Astrocyte of the hippocampus (primary cell): ENCODE results near the gene RASSF8.

Experiments
- DNase-seq: peaks from one replicate; pipeline ENCODE4 v3.0.0; 2011; ENCODE audit warnings: low read depth, low spot score

Gene RASSF8

GRCh38 chr12:25993901-25994651, 35.6 kb downstream of the RASSF8 start:
- peak; percentile 95 for DNase-seq

GRCh38 chr12:25994901-25995625, 36.6 kb downstream of the RASSF8 start:
- DNase-seq = no peak

- DNase-seq = peak; percentile 62
Measured at GRCh38 chr12:25995906-25996305, 37.4 kb downstream of the RASSF8 start.

GRCh38 chr12:25996677-25997076, 38.2 kb downstream of the RASSF8 start:
- no peak for DNase-seq

GRCh38 chr12:25997201-25997963, 38.9 kb downstream of the RASSF8 start:
- peak; percentile 91 for DNase-seq

- DNase-seq = no peak
Measured at GRCh38 chr12:26000898-26001297, 42.4 kb downstream of the RASSF8 start.

GRCh38 chr12:26001530-26001929, 43.0 kb downstream of the RASSF8 start:
- no peak for DNase-seq

GRCh38 chr12:26003065-26003464, 44.6 kb downstream of the RASSF8 start:
- no peak for DNase-seq

- no peak for DNase-seq
Measured at GRCh38 chr12:26007566-26007965, 49.1 kb downstream of the RASSF8 start.

GRCh38 chr12:26009593-26009992, 51.1 kb downstream of the RASSF8 start:
- DNase-seq = no peak

GRCh38 chr12:26010293-26010821, 51.9 kb downstream of the RASSF8 start:
- DNase-seq = peak; percentile 53

GRCh38 chr12:26011099-26011498, 52.6 kb downstream of the RASSF8 start:
- DNase-seq = peak; percentile 36

- DNase-seq = no peak
Measured at GRCh38 chr12:26014085-26014484, 55.6 kb downstream of the RASSF8 start.

- no peak for DNase-seq
Measured at GRCh38 chr12:26016516-26016915, 58.0 kb downstream of the RASSF8 start.

- peak; percentile 49 for DNase-seq
Measured at GRCh38 chr12:26017484-26018211, 59.2 kb downstream of the RASSF8 start.

GRCh38 chr12:26018926-26019325, 60.4 kb downstream of the RASSF8 start:
- DNase-seq = no peak

- no peak for DNase-seq
Measured at GRCh38 chr12:26021534-26021933, 63.1 kb downstream of the RASSF8 start.

GRCh38 chr12:26022043-26022442, 63.6 kb downstream of the RASSF8 start:
- no peak for DNase-seq

- no peak for DNase-seq
Measured at GRCh38 chr12:26026713-26027112, 68.2 kb downstream of the RASSF8 start.

GRCh38 chr12:26027401-26027800, 68.9 kb downstream of the RASSF8 start:
- no peak for DNase-seq

GRCh38 chr12:26028953-26029735, 70.7 kb downstream of the RASSF8 start:
- peak; percentile 66 for DNase-seq
